NB4 (cell line): Measurements from ENCODE around the gene CEMIP2.

Experiments
- DNase-seq: peaks from one replicate; pipeline ENCODE4 v3.0.0; 2010; ENCODE audit warnings: low read depth
- H3K4me3 ChIP-seq: one replicate; pipeline ENCODE4 v1.5.1; 2011; ENCODE audit warnings: mild to moderate bottlenecking, low read depth, low read length, moderate library complexity
- MYC ChIP-seq: IDR thresholded peaks from 2 replicates; pipeline ENCODE4 v1.6.1; 2011; ENCODE audit warnings: low read depth, low read length
- POLR2A ChIP-seq: IDR thresholded peaks from 2 replicates; pipeline ENCODE4 v1.6.1; 2011; ENCODE audit warnings: mild to moderate bottlenecking; ENCODE audit not compliant: insufficient read length; ENCODE audit errors: extremely low read depth
- TF ChIP-seq, protein P1 (sequence below): IDR thresholded peaks from 2 replicates; pipeline ENCODE4 v1.6.1; 2011; ENCODE audit warnings: low read depth, low read length
- TF ChIP-seq, protein P2 (sequence below): IDR thresholded peaks from one replicate; pipeline ENCODE4 v1.5.1; 2012; ENCODE audit warnings: low read depth, low read length

CEMIP2 gene

DNA sequence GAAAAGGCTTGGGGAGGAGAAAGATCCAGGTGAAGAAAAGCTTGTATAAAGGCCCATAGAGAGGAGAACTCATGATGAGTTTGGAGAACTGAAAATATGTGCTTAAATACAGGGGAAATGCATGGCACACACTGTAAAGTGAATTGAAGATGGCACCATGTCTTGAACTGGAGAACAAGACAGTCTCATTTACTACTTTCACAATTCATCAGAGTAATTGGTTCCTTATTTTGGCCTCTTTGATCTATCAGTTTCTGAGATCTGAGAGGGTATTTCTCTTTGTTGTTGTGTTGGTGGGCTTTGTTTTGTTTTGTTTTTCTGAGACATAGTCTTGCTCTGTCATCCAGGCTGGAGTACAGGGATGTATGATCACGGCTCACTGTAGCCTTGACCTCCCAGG, 98.2 kb downstream of the CEMIP2 start:
- no peak overlapping the region for H3K4me3 ChIP-seq
- no peak for DNase-seq
- TF ChIP-seq POLR2A (no peak), MYC (no peak)
- TF ChIP-seq, protein P1, sequence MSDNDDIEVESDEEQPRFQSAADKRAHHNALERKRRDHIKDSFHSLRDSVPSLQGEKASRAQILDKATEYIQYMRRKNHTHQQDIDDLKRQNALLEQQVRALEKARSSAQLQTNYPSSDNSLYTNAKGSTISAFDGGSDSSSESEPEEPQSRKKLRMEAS, result no peak
- TF ChIP-seq, protein P2, sequence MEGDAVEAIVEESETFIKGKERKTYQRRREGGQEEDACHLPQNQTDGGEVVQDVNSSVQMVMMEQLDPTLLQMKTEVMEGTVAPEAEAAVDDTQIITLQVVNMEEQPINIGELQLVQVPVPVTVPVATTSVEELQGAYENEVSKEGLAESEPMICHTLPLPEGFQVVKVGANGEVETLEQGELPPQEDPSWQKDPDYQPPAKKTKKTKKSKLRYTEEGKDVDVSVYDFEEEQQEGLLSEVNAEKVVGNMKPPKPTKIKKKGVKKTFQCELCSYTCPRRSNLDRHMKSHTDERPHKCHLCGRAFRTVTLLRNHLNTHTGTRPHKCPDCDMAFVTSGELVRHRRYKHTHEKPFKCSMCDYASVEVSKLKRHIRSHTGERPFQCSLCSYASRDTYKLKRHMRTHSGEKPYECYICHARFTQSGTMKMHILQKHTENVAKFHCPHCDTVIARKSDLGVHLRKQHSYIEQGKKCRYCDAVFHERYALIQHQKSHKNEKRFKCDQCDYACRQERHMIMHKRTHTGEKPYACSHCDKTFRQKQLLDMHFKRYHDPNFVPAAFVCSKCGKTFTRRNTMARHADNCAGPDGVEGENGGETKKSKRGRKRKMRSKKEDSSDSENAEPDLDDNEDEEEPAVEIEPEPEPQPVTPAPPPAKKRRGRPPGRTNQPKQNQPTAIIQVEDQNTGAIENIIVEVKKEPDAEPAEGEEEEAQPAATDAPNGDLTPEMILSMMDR, result no peak

DNA sequence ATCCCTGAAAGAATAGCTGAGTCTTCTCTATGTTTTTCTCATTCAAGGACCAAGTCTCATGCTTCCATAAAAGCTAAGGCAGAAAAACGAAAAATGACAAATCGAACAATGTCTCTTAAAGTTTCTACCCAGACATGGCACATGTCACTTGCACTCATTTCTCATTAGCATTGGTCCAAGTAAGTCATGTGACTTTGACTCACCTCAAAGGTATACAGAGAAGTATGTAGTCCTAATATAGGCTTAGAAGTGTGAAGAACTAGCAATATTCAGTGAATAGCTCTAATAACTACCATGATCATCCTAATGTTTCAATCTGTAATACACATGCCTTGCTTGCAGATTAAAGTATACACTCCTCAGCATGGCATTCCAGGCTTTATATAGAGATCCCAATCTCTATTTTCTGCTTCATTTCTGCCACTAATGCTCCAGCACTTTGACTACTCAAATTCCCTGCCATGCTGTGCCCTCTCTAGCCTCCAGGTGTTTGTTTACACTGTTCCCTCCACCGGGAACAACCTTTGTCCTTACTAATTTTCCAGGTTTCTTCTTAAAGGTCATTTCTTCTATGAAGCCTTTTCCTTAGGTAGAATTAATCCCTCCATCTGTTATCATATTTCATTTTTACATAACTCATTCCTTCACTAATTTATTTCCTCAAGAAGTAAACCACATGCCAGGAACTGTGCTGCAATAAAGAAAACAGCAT, 98.9 kb downstream of the CEMIP2 start:
- DNase-seq, result no peak
- no peak overlapping the region for H3K4me3 ChIP-seq
- TF ChIP-seq, protein P2, result no peak
- TF ChIP-seq POLR2A (no peak), MYC (no peak)
- TF ChIP-seq, protein P1, result no peak

DNA sequence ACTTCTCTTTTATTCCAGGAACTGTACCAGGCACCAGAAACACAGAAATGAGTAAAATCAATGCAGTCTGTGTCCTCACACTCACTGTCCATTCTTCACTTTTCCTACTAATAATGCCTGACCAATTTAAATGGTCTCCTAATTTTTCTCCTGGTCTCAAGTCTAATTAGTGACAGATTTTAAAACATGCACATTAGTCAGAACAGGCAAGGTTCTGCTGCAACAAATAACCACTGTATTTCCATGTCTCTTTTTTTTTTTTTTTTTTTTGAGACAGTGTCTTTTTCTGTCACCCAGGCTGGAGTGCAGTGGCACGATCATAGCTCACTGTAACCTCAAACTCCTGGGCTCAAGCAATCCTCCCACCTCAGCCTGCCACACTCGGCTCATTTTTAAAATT, 99.6 kb downstream of the CEMIP2 start:
- no peak overlapping the region for H3K4me3 ChIP-seq
- TF ChIP-seq, protein P1, result no peak
- TF ChIP-seq MYC, result no peak
- TF ChIP-seq, protein P2, result no peak
- TF ChIP-seq POLR2A, result no peak

DNA sequence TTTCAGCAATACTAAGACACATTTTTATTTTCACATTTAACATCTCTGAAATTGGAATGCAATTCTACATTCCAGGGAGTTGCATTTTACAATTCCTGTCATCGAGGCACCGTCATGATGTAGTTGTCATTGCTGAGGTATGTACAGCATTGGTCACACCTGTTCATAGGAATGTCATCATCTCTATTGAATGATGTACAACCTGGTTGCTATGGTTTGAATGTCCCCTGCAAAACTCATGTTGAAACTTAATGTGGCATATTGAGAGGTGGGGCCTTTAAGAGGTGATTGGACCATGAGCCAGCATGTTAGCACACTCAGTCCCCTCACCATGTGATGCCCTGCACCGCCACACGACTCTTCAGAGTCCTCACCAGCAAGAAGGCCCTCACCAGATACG, 103.1 kb downstream of the CEMIP2 start:
- no peak for DNase-seq
- no peak overlapping the region for H3K4me3 ChIP-seq
- TF ChIP-seq, protein P2, result no peak
- TF ChIP-seq POLR2A (no peak), MYC (no peak)
- TF ChIP-seq, protein P1, result no peak

More for the DNA sequence above, 99.6 kb downstream of the CEMIP2 start:
- no peak for DNase-seq

DNA sequence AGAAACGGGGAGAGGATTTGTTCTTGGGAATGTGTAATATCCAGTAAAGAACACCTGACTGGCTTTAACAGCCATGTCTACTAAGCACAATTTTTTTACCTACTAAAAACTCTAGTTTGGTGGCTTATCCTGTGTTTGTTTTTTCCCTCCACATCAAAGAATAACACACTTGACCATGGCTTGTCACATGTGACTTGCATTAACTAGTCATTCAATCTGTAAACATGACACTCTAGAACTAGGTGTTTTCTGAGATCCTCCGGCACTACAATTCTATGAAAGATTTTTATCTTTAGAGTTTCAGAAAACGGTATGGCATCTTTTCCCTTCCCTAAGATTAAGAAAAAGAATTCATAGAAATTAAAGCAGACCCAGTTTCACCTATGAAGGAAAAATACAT, 103.7 kb downstream of the CEMIP2 start:
- H3K4me3 ChIP-seq, result no peak overlapping the region
- DNase-seq, result no peak
- TF ChIP-seq, protein P1, result no peak
- TF ChIP-seq MYC (no peak), POLR2A (no peak)
- TF ChIP-seq, protein P2, result no peak
